ENCODE measurements around the gene SYCP2. TPM values are rescaled to one million over a fixed set of nuclear protein-coding genes. Genes with fewer than 3 reads are reported as not detected.
A peak's percentile ranks its signal among the peaks of the same experiment; 100 is the strongest.

SYCP2 gene
- total and polyA plus RNA-seq, 11 donors, result 0.59 to 2.6 (median 1.1) TPM

DNA sequence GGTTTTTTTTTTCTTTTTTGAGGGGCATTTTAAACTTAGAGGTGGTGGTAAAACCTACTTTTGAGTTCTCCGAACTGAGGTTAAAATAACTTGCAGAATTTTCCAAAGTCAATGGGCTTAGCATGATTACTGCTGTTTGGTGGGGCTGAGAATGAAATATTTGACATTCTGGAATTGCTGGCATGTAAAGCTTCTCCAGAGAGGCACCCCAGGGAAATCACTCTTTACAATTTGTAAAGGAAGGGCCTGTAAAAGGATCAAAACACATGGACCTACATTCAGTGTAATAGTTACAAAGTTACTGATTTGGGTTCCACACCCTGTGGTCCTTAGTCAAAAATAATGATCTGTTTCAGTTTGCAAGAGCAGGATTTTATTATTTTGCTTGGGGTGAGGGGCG lies 12.3 kb upstream of the SYCP2 start:
- no peak for TF ChIP-seq POLR2A (IDR thresholded peaks at IDR 0.05)
- TF ChIP-seq, protein P1, sequence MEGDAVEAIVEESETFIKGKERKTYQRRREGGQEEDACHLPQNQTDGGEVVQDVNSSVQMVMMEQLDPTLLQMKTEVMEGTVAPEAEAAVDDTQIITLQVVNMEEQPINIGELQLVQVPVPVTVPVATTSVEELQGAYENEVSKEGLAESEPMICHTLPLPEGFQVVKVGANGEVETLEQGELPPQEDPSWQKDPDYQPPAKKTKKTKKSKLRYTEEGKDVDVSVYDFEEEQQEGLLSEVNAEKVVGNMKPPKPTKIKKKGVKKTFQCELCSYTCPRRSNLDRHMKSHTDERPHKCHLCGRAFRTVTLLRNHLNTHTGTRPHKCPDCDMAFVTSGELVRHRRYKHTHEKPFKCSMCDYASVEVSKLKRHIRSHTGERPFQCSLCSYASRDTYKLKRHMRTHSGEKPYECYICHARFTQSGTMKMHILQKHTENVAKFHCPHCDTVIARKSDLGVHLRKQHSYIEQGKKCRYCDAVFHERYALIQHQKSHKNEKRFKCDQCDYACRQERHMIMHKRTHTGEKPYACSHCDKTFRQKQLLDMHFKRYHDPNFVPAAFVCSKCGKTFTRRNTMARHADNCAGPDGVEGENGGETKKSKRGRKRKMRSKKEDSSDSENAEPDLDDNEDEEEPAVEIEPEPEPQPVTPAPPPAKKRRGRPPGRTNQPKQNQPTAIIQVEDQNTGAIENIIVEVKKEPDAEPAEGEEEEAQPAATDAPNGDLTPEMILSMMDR (IDR thresholded peaks at IDR 0.05), result no peak
- Histone ChIP-seq H3K4me3 (no peak overlapping the region), H3K9me3 (no peaks in the 10 kb centered on the region), H3K36me3 (peaks cover 0 to 67% (median 36%) of the 10 kb centered on the region in 9 donors), H3K27me3 (no peaks in the 10 kb centered on the region), H3K4me1 (peaks cover 3 to 58% (median 37%) of the 10 kb centered on the region in 12 donors), H3K27ac (peak overlapping the region in 2 of 12 donors; percentile 9)
- 68 to 75% (median 72%) methylated on average over 2 of the region's 2 CpGs for WGBS, 4 donors
- intact Hi-C loops (cut with DNase I), result loop anchor here in 6 of 10 donors (5.0 to 10.0 kb wide), 4 partner anchors 89 to 109 kb away; no protein-coding TSS in a partner anchor
- ATAC-seq (no peak), DNase-seq (no peak)

DNA sequence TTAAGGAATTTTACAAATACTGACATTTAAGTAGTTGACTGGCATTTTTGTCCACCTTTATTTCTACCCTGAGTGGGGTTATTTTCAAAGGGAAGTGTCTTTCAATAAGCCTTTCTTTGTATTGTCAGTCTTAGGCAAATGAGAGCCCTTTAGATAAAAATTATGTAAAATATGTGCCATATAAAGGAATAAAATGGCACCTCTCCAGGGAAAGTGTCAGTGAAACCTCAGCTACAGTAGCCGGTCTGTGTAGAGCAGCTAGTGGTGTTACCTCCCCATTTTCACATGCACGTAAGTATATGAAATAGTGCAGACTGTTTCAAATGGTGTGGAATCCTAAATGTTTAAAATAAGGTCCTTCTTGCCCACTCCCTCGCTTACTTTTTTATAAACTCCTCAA lies 11.7 kb upstream of the SYCP2 start:
- H3K4me3 ChIP-seq, result no peak overlapping the region
- WGBS, 4 donors, result 44 to 64% (median 51%) methylated on average over 3 of the region's 3 CpGs
- DNase-seq (no peak), ATAC-seq (no peak)
- TF ChIP-seq, protein P1 (IDR thresholded peaks at IDR 0.05), result no peak
- no peak for TF ChIP-seq POLR2A (IDR thresholded peaks at IDR 0.05)
- H3K27ac ChIP-seq, result peak overlapping the region in 2 of 12 donors; percentile 9
- H3K27me3 ChIP-seq, result no peaks in the 10 kb centered on the region
- intact Hi-C loops (cut with DNase I), result loop anchor here in 6 of 10 donors (5.0 to 10.0 kb wide), 4 partner anchors 90 to 110 kb away; no protein-coding TSS in a partner anchor
- peaks cover 3 to 58% (median 37%) of the 10 kb centered on the region in 12 donors for H3K4me1 ChIP-seq
- peaks cover 0 to 63% (median 36%) of the 10 kb centered on the region in 9 donors for H3K36me3 ChIP-seq
- no peaks in the 10 kb centered on the region for H3K9me3 ChIP-seq

DNA sequence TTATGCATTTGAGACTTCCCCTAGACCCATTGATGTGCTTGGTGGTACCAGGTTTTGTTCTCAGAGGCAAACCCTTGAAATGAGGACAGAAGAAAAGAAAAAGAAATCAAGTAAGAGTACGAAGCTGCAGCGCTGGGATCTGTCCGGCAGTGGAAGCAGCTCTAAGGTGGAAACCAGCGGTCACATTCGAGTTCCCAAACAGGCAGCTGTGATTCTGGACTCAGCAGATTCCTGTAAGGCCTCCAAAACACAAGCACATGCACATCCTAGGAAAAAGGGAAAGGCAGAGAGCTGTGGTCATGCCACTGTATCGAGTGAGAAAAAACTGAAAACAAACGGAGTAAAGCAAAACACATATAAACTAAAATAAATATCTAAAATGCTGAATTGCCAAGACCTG lies 11.3 kb upstream of the SYCP2 start:
- Histone ChIP-seq H3K36me3 (peaks cover 0 to 59% (median 36%) of the 10 kb centered on the region in 9 donors), H3K4me1 (peaks cover 3 to 58% (median 37%) of the 10 kb centered on the region in 12 donors), H3K27me3 (no peaks in the 10 kb centered on the region), H3K27ac (peak overlapping the region in 1 of 12 donors; percentile 9), H3K9me3 (no peaks in the 10 kb centered on the region), H3K4me3 (no peak overlapping the region)
- intact Hi-C loops (cut with DNase I), result loop anchor here in 6 of 10 donors (5.0 to 10.0 kb wide), 4 partner anchors 90 to 110 kb away; no protein-coding TSS in a partner anchor
- no peak for ATAC-seq
- TF ChIP-seq, protein P1 (IDR thresholded peaks at IDR 0.05), result no peak
- TF ChIP-seq POLR2A (IDR thresholded peaks at IDR 0.05), result no peak
- no peak for DNase-seq
- WGBS, 4 donors, result 71 to 77% (median 75%) methylated on average over 7 of the region's 7 CpGs

DNA sequence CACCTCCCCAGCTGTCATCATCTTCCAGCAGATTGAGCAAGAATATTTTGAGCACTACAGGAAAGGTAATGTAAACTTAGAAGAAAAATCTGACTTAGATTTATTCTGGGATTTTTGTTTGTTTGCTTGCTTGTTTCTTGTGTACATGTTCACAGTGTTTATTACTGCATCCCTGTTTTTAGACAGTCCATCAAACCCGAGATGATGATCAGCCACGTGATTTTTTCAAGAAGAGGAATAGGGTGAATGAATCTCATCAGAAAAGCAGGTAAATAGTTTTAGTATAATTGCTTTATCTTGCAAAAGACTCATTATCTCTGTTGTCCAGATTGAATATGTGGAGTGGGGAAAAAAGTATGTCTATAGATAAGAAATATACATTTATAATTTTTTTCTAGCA lies 8.8 kb upstream of the SYCP2 start:
- no peak for TF ChIP-seq POLR2A (IDR thresholded peaks at IDR 0.05)
- TF ChIP-seq, protein P1 (IDR thresholded peaks at IDR 0.05), result no peak
- Histone ChIP-seq H3K4me3 (no peak overlapping the region), H3K36me3 (peaks cover 0 to 52% (median 36%) of the 10 kb centered on the region in 9 donors), H3K27ac (peak overlapping the region in 4 of 12 donors; percentile 94 to 99 (median 96)), H3K9me3 (no peaks in the 10 kb centered on the region), H3K27me3 (no peaks in the 10 kb centered on the region), H3K4me1 (peaks cover 3 to 67% (median 53%) of the 10 kb centered on the region in 12 donors)
- DNase-seq (no peak), ATAC-seq (no peak)
- intact Hi-C loops (cut with DNase I), result loop anchor here in 5 of 10 donors (10.0 kb wide), 3 partner anchors 93 to 113 kb away; no protein-coding TSS in a partner anchor
- 75 to 81% (median 76%) methylated on average over 2 of the region's 2 CpGs for WGBS, 4 donors

Measured in heart left ventricle (tissue), 16 donors.